Esophagus muscularis mucosa (tissue), 4 donors: ENCODE measurements around the gene STARD7. TPM values are rescaled to one million over a fixed set of nuclear protein-coding genes. Genes with fewer than 3 reads are reported as not detected.

Source experiments
- DNase-seq: peaks from one replicate; pipeline ENCODE4 v3.0.0-alpha.2; 2017; ENCODE audit errors: extremely low spot score
- H3K27ac ChIP-seq, 4 donors: fragments of 200-600 bp; sonication (generic); replicated peaks in 1 of 4; 1 replicate in 3 of 4; 2 replicates in 1 of 4; pipeline ENCODE4 v1.5.1; 2016 to 2019; ENCODE audit warnings: mild to moderate bottlenecking in 1 of 4
- H3K27me3 ChIP-seq, 4 donors: fragments of 200-600 bp; sonication (generic); one replicate each; pipeline versions ENCODE4 v1.5.1 to v1.6.0; 2016 to 2019
- H3K36me3 ChIP-seq, 4 donors: fragments of 200-600 bp; sonication (generic); one replicate each; pipeline ENCODE4 v1.5.1; 2016 to 2019
- H3K4me1 ChIP-seq, 4 donors: fragments of 200-600 bp; sonication (generic); one replicate each; pipeline ENCODE4 v1.5.1; 2016 to 2019
- H3K4me3 ChIP-seq, 4 donors: fragments of 200-600 bp; sonication (generic); 1 replicate in 2 of 4; 2 replicates in 2 of 4; pipeline ENCODE4 v1.5.1; 2016 to 2019; ENCODE audit warnings: mild to moderate bottlenecking in 4 of 4, moderate library complexity in 1 of 4
- H3K9me3 ChIP-seq, 4 donors: fragments of 200-600 bp; sonication (generic); 1 replicate in 3 of 4; 2 replicates in 1 of 4; pipeline ENCODE4 v1.5.1; 2016 to 2019
- EP300 ChIP-seq: sonication (generic); formaldehyde crosslinking; IDR thresholded peaks from one replicate; pipeline ENCODE4 v1.6.1; 2017; ENCODE audit warnings: antibody characterized with exemption
- POLR2A ChIP-seq: fragments of 450-650 bp; IDR thresholded peaks from one replicate; pipeline ENCODE4 v1.6.1; 2017; ENCODE audit warnings: antibody characterized with exemption, moderate library complexity, mild to moderate bottlenecking, low read depth
- POLR2AphosphoS5 ChIP-seq, 2 donors: sonication (generic); formaldehyde crosslinking; IDR thresholded peaks; one replicate each; pipeline ENCODE4 v1.6.1; 2017; ENCODE audit warnings: antibody characterized with exemption in 2 of 2
- WGBS: methylation state at CpG from one replicate; pipeline ENCODE4 v1.1.5; 2018; 5-methylcytosine and 5-hydroxymethylcytosine counted together
- intact Hi-C: fragments of 100-400 bp; cut with DNase I; formaldehyde crosslinking; loops from one replicate; pipeline ENCODE4 v1.15.1; 2023
- total RNA-seq, 4 donors: library from RNA; depleted of rRNA; stranded (reverse); fragments of >200 nt; gene quantifications; one replicate each; pipeline versions ENCODE4 v1.1.0 to v1.2.1, GENCODE V29; 2016
- TF ChIP-seq, protein P1 (sequence below), 3 experiments: fragments of 200-600 bp in 2 of 3; fragments of 450-650 bp in 1 of 3; sonication (generic) in 2 of 3; IDR thresholded peaks; one replicate each; pipeline ENCODE4 v1.5.1; 2017 to 2019; ENCODE audit warnings: antibody characterized with exemption in 3 of 3, mild to moderate bottlenecking in 2 of 3, moderate library complexity in 1 of 3

Gene STARD7
- total RNA-seq, 4 donors from 2014 or later: 85.0 to 110 (median 92.2) TPM

DNA sequence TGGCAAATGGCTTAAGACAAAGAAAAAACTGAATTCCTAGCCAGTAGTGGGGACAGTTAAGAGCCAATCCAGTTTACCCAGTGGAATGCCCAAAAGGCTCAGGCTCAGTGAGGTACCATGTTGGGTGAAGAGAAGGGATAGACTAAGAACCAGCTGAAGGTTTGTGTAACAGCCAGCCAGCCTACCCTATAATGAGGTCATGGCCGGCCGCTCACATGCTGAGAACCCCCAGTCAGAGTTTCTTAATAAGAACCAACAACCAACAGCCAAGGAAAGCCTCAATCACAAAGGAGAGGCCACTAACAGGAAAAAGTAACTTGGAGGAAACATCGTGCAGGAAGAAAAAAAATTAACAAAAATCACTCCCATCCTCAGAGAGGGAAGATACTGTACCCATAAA, 38.0 kb downstream of the STARD7 start:
- 96% methylated on average over 3 of the region's 3 CpGs for WGBS
- H3K4me1 ChIP-seq: peaks cover 0 to 7% (median 0%) of the 10 kb centered on the region in 4 donors
- no peaks in the 10 kb centered on the region for H3K36me3 ChIP-seq
- H3K4me3 ChIP-seq: no peak overlapping the region
- H3K27me3 ChIP-seq: no peaks in the 10 kb centered on the region
- H3K27ac ChIP-seq: no peak overlapping the region
- no peak for DNase-seq
- no peak for TF ChIP-seq EP300
- TF ChIP-seq, protein P1, sequence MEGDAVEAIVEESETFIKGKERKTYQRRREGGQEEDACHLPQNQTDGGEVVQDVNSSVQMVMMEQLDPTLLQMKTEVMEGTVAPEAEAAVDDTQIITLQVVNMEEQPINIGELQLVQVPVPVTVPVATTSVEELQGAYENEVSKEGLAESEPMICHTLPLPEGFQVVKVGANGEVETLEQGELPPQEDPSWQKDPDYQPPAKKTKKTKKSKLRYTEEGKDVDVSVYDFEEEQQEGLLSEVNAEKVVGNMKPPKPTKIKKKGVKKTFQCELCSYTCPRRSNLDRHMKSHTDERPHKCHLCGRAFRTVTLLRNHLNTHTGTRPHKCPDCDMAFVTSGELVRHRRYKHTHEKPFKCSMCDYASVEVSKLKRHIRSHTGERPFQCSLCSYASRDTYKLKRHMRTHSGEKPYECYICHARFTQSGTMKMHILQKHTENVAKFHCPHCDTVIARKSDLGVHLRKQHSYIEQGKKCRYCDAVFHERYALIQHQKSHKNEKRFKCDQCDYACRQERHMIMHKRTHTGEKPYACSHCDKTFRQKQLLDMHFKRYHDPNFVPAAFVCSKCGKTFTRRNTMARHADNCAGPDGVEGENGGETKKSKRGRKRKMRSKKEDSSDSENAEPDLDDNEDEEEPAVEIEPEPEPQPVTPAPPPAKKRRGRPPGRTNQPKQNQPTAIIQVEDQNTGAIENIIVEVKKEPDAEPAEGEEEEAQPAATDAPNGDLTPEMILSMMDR (IDR thresholded peaks at IDR 0.05): no peak
- TF ChIP-seq POLR2A: no peak
- no peak for TF ChIP-seq POLR2AphosphoS5 (IDR thresholded peaks at IDR 0.05)
- intact Hi-C loops: loop anchor here (10.0 kb wide), 1 partner anchor 146 kb away; no protein-coding TSS in a partner anchor
- peaks cover 0 to 6% (median 0%) of the 10 kb centered on the region in 4 donors for H3K9me3 ChIP-seq

DNA sequence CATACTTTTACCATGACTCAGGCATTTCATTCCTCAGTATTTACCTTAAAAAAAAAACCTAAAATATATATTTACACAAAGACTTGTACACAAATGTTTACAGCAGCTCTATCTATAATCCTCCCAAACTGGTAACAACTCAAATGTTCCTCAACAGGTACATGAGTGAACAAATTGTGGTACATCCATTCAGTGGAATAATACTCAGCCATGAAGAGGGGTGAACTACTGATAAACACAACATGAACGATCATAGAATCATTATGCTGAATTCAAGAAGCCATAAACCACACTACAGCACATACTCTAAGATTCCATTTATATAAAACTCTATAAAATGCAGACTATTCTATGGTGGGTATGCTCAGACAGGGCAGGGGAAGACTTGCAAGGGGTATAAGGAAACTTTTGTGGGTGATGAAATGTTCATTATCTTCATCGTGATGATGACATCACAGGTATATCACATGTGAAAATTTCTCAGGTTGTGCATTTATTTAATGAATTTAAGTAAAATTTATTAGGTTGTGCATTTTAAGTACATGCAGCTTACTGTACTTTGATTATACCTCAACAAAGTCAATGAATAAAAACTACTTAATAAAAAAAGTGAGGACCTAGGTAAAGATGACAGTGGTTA, 38.6 kb downstream of the STARD7 start:
- intact Hi-C loops: loop anchor here (10.0 kb wide), 1 partner anchor 145 kb away; no protein-coding TSS in a partner anchor
- no peak for DNase-seq
- TF ChIP-seq POLR2A (no peak), EP300 (no peak), POLR2AphosphoS5 (IDR thresholded peaks at IDR 0.05) (no peak)
- TF ChIP-seq, protein P1 (IDR thresholded peaks at IDR 0.05): no peak
- Histone ChIP-seq H3K27me3 (no peaks in the 10 kb centered on the region), H3K4me3 (no peak overlapping the region), H3K36me3 (no peaks in the 10 kb centered on the region), H3K4me1 (peaks cover 0 to 7% (median 0%) of the 10 kb centered on the region in 4 donors), H3K9me3 (peaks cover 0 to 6% (median 0%) of the 10 kb centered on the region in 4 donors), H3K27ac (no peak overlapping the region)
- WGBS: 88% methylated on average over 2 of the region's 2 CpGs

DNA sequence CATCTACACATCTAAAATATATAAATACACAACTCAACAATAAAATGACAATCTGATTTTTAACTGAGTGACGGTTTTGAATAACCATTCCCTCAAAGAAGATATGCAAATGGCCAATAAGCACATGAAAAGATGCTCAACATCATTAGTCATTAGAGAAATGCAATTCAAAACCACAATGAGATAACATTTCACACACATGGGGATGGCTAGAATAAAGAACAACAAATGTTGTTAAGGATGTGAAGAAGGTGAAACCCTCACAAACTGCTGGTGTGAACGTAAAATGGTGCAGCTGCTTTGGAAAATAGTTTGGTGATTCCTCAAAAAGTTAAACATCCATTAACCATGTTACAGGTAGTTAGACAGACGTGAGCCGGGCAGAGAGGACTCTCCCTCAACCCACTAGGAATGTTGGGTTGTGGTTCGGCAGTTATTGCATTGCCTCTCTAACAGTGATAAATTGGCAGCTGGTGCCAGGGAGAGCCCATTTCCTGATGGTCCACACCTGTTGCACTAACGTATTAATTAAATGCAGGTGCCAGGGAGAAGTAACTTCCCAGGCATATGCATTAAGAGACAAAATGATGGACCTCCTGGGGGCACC, 41.1 kb downstream of the STARD7 start:
- Histone ChIP-seq H3K9me3 (peaks cover 0 to 6% (median 0%) of the 10 kb centered on the region in 4 donors), H3K4me1 (no peaks in the 10 kb centered on the region), H3K27ac (no peak overlapping the region), H3K27me3 (peaks cover 0 to 12% (median 0%) of the 10 kb centered on the region in 4 donors), H3K4me3 (no peak overlapping the region), H3K36me3 (no peaks in the 10 kb centered on the region)
- no peak for DNase-seq
- TF ChIP-seq POLR2A (no peak), EP300 (no peak), POLR2AphosphoS5 (IDR thresholded peaks at IDR 0.05) (no peak)
- 80% methylated on average over 6 of the region's 6 CpGs for WGBS
- intact Hi-C loops: no loop called here

DNA sequence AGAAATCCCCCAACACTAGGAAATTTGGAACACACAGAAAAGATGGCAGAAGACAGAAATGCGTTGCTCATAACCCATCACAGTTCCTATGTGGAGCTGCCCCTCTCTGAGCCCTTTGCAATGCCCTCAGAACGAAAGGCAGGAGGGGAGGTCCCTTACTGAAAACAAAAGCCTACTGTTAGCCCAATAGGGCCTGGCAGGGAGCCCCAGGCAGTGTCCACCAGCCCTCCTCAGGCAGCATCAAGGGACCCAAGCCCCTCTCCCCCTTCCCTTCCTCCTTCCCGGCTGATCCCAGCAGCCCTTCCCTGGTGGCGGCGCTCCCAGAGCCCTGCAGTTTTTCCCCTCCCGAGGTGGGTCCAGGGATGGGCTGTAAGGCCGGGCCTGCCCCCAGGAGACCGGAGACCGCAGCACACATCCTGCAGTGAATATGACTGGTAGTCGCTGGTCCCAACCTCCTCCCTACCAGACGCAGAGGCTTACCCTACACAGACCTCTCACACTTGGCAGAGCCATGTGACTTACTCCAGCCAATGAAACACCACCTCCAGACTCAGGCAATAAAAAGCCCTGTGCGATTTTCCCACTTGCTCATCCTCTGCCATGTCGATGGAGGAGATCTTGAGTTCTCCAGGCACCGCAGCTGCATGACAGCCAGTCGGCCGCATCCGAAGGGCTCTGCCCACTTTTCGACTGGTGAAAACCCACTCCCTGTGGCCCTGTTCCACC, 44.0 kb downstream of the STARD7 start:
- Histone ChIP-seq H3K9me3 (peaks cover 0 to 11% (median 2%) of the 10 kb centered on the region in 4 donors), H3K27ac (no peak overlapping the region), H3K27me3 (peaks cover 0 to 12% (median 0%) of the 10 kb centered on the region in 4 donors), H3K4me3 (no peak overlapping the region), H3K4me1 (no peaks in the 10 kb centered on the region), H3K36me3 (no peaks in the 10 kb centered on the region)
- WGBS: 80% methylated on average over 14 of the region's 18 CpGs
- no peak for TF ChIP-seq POLR2AphosphoS5 (IDR thresholded peaks at IDR 0.05)
- TF ChIP-seq, protein P1 (IDR thresholded peaks at IDR 0.05): no peak
- TF ChIP-seq EP300: no peak
- no peak for TF ChIP-seq POLR2A
- DNase-seq: no peak
- intact Hi-C loops: no loop called here
